ENCODE results near the gene C16orf46. TPM values are rescaled to one million over a fixed set of nuclear protein-coding genes. Genes with fewer than 3 reads are reported as not detected.

The C16orf46 gene
- total and polyA plus RNA-seq, 2 experiments from 2014 or later = 0.59 to 1.4 TPM

GRCh38 chr16:81080233-81080632, 3.2 kb upstream of the C16orf46 start:
- DNase-seq (ENCODE audit: low spot score) = no peak
- no peak for ATAC-seq
- TF ChIP-seq ZNF114 (CRISPR knock-in tag; IDR thresholded peaks at IDR 0.05) (no peak), EZH2 (IDR thresholded peaks at IDR 0.05; ENCODE audit: low read depth, unreplicated experiment) (no peak), STAT1 (IDR thresholded peaks at IDR 0.05; ENCODE audit: unreplicated experiment) (no peak), REST (IDR thresholded peaks at IDR 0.05; ENCODE audit: unreplicated experiment) (no peak), POLR2AphosphoS5 (IDR thresholded peaks at IDR 0.05; ENCODE audit: low read depth) (no peak), CTCF (conservative IDR thresholded peaks at IDR 0.05; ENCODE audit: low read depth in 2 of 2) (no peak), CREB1 (CRISPR knock-in tag; IDR thresholded peaks at IDR 0.05; ENCODE audit: low read depth) (no peak), NANOG (IDR thresholded peaks at IDR 0.05; ENCODE audit: borderline replicate concordance) (no peak), JUNB (IDR thresholded peaks at IDR 0.05; ENCODE audit: unreplicated experiment) (no peak), ETS1 (IDR thresholded peaks at IDR 0.05) (no peak), ZNF331 (CRISPR knock-in tag; IDR thresholded peaks at IDR 0.05; ENCODE audit: low read depth) (no peak), ZNF462 (CRISPR knock-in tag; IDR thresholded peaks at IDR 0.05) (no peak), EZH2phosphoT487 (IDR thresholded peaks at IDR 0.05; ENCODE audit: unreplicated experiment) (no peak)
- no peak overlapping the region for H2AFZ ChIP-seq
- no peaks in the 10 kb centered on the region for H3K27me3 ChIP-seq (ENCODE audit: insufficient read depth)
- H3K79me2 ChIP-seq (replicated peaks; ENCODE audit: insufficient read depth) = no peaks in the 10 kb centered on the region; the same call in 1 of the 2 replicates
- no peak overlapping the region for H3K4me3 ChIP-seq
- no peaks in the 10 kb centered on the region for H3K9me3 Mint-ChIP-seq
- no peak overlapping the region for H3K27ac Mint-ChIP-seq
- no peak overlapping the region for H3K4me2 ChIP-seq
- peaks cover 19% of the 10 kb centered on the region for H3K36me3 Mint-ChIP-seq (ENCODE audit: low read depth)
- H3K9me2 ChIP-seq (ENCODE audit: insufficient read depth) = no peaks in the 10 kb centered on the region
- H3K27ac ChIP-seq (ENCODE audit: low read depth) = no peak overlapping the region
- 0 out of 2 replicates have a peak, but pooled peaks cover 18% of the 10 kb centered on the region for H3K36me3 ChIP-seq (ENCODE audit: insufficient read depth)
- H3K4me3 Mint-ChIP-seq = no peak overlapping the region
- peaks cover 4% of the 10 kb centered on the region for H3K27me3 Mint-ChIP-seq (ENCODE audit: insufficient read depth, low read depth, poor library complexity)
- peaks cover 8% of the 10 kb centered on the region; the same call in 1 of the 2 replicates for H4K20me1 ChIP-seq (replicated peaks; ENCODE audit: insufficient read depth)
- H3K4me1 ChIP-seq (ENCODE audit: insufficient read depth) = peaks cover 15% of the 10 kb centered on the region
- 0 out of 2 replicates have a peak, but pooled peaks cover under 1% of the 10 kb centered on the region for H3F3A ChIP-seq (replicated peaks; ENCODE audit: low read depth)
- H3K4me1 Mint-ChIP-seq = no peaks in the 10 kb centered on the region

All from GM23338 (cell line).